ENCODE results near the gene VIT.
"Not testable (repeated sequence)": the region's sequence is repeated elsewhere in the genome, so short reads cannot be mapped to it uniquely, and the experiment has no call there.

The VIT gene

DNA sequence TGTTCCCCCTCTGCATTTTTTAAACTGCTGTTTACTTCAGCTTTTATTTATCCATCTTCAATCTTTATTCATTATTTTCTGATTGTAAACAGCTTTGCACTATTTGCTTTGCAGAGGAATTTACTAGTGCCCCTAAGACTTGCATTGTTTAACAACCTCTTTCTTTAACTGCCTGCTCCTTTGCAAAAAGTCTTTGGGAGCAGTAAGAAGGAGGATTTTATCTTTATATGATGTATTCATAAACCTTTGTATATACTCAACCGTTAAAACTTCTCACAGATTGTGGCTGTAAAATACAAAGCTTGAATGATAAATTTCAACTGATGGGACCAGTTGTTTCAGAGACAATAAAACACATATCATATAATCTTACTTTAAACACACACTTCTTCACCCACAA lies 20.1 kb upstream of the VIT start:
- in situ Hi-C loops (cut with MboI; ENCODE audit: low sequenced_read_pairs), result no loop called here

DNA sequence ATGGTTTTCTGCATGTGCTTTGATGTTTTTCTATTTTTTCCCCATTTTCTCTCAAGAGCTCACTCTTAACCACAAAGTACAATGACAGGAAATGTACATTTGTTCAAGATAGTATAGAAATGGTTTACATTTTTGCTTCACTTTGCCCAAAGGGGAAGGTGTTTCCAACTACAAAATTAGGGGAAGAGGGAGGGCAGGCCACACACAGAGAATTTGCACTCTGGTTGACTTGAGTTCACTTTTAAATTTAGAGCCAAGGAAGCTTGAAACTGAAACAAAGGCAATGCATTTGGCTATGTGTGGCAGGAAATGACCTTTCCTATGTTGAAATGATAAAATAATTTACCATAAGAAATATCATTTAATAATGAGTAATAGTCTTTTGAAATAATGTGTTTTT lies 19.1 kb upstream of the VIT start:
- in situ Hi-C loops (cut with MboI; ENCODE audit: low sequenced_read_pairs), result no loop called here

DNA sequence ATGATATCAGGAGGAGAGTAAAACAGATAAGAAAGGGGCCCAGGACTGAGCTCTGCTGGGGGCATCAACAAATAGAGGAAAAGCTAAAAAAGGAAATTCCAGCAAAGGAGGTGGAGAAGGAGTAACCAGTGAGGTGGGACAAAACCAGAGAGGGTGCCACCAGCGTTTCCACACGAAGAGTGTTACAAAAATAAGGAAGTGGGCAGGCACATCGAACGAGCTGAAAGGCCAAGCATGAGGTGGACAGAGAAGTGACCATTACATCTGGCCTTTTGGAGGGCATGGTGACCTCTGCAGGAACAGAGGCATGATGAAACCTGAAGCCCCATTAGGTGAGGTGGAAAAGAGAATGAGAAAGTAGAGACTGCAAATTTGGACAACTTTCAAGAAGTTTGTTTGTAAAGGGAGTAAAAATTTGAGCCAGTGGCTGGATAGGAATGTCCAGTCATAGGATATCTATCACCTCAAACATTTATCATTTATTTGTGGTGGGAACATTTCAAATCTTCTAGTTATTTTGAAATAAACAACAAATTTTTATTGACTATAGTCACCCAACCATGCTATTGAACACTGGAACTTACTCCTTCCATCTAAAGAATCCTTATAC lies 18.4 kb upstream of the VIT start:
- in situ Hi-C loops (cut with MboI; ENCODE audit: low sequenced_read_pairs), result no loop called here

DNA sequence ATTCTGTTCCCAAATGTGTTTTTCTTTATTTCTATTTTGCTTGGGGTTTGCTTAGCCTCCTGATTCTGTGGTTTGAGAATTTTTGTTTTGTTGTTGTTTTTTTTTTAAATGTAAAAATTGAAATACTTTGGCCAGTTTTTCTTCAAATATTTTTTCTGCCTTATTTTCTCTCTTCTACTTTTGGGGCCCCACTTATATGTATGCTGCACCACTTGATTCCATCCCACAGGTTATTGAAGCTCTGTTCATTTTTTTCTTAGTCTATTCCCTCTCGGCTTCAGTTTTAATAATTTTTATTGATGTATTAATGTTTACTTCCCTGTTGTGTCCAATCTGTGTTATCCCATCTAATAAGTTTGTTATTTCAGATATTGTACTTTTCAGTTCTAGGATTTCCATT lies 17.7 kb upstream of the VIT start:
- in situ Hi-C loops (cut with MboI; ENCODE audit: low sequenced_read_pairs), result no loop called here

DNA sequence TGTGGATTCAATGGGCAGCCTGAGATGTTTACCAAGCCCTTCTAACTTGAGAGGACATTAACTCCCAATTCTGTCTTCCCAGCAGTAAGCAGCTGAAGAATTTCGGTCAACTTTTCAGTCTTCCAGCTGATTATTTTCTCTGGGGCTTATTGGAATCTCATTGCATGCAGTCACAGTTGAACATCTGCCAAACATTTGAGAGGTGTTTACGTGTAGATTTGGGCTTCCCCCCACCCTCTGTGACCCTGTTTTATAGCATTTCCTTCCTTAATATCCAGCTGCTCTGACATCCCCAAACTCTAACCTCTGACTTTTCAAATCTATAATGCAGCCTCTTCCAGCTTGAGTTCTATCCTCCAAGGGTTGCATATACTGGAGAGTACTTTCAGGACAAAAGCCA lies 16.5 kb upstream of the VIT start:
- in situ Hi-C loops (cut with MboI; ENCODE audit: low sequenced_read_pairs), result no loop called here

DNA sequence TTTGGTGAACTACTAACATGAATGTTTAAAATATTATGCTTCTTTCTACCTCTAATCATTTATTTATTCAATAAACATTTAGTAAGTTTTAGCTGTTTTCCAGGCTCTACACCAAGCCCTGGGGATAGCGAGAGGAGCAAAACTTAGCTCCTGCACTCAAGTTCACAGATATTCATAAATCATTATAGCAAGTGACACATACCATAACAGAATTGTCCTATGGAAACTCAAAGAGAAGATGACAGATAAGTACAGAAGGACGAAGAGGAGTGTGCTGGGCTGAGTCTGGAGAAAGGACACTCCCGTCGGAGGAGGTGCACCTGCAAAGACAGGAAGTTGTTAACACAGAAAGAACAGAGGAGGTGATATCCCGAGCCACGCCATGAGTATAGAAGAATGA lies 13.9 kb upstream of the VIT start:
- in situ Hi-C loops (cut with MboI; ENCODE audit: low sequenced_read_pairs), result no loop called here

DNA sequence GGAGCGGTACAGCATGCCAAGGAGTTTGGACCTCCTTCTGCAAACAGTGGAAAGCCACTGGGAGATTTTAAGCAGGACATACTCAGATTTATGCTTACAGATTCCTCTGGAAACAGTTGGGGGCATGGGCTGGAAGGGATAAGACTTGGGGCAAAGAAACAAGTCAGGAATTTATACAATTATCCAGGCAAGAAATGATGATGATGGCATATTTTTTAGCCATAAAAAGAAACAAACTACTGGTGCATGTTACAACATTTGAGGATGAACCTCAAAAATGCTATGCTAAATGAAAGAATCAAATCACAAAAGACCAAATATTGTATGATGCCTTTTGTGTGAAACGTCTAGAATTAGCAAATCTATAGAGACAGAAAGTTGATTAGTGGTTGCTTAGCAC lies 13.5 kb upstream of the VIT start:
- in situ Hi-C loops (cut with MboI; ENCODE audit: low sequenced_read_pairs), result no loop called here

DNA sequence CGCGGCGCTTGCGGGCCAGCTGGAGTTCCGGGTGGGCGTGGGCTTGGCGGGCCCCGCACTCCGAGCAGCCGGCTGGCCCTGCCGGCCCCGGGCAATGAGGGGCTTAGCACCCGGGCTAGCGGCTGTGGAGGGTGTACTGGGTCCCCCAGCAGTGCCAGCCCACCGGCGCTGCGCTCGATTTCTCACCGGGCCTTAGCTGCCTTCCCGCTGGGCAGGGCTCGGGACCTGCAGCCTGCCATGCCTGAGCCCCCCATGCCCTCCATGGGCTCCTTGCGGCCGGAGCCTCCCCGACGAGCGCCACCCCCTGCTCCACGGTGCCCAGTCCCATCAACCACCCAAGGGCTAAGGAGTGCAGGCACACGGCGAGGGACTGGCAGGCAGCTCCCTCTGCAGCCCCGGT lies 8.2 kb upstream of the VIT start:
- in situ Hi-C loops (cut with MboI; ENCODE audit: low sequenced_read_pairs), result not testable (repeated sequence)

DNA sequence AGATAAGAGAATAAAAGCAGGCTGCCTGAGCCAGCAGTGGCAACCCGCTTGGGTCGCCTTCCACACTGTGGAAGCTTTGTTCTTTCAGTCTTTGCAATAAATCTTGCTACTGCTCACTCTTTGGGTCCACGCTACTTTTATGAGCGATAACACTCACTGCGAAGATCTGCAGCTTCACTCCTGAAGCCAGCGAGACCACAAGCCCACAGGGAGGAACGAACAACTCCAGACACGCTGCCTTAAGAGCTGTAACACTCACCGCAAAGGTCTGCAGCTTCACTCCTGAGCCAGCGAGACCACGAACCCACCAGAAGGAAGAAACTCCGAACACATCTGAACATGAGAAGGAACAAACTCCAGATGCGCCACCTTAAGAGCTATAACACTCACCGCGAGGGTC lies 7.5 kb upstream of the VIT start:
- in situ Hi-C loops (cut with MboI; ENCODE audit: low sequenced_read_pairs), result not testable (repeated sequence)

DNA sequence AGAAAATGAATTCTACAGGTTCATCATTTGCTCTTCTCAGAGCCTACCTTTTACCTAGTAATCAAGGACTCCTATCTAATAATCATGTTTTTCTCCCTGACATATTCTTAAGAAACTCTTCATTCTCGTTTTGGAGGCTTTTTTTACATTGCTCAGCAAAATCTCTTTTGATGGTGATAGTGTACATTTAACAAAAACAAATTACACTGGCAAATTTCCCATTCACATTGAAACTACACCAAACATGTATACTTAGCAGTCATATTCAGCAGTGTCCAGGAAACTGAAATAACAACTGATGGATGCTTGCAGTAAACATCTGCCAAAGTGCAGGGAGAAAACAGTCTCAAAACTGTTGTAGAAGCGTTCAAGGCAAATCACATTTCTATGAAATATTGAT lies 4.4 kb upstream of the VIT start:
- in situ Hi-C loops (cut with MboI; ENCODE audit: low sequenced_read_pairs), result no loop called here

DNA sequence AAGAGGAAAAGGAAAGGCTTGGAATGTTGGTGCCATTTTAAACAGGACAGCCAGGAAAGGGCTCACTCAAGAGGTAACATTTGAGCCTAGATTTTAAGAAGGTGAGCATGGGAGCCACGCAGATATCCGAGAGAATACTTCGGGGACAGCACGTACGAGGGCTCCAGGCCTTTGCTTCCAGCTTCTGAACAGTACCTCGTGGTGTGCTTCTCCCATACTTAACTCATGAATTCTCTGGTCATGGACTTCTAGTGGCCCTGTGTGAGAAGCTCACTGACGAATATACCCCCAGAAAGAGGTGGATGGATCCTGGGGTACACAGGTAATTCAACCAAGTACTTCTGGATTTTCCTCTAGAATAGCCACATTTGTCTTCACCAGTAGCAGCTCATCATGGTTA lies 2.7 kb upstream of the VIT start:
- in situ Hi-C loops (cut with MboI; ENCODE audit: low sequenced_read_pairs), result no loop called here

DNA sequence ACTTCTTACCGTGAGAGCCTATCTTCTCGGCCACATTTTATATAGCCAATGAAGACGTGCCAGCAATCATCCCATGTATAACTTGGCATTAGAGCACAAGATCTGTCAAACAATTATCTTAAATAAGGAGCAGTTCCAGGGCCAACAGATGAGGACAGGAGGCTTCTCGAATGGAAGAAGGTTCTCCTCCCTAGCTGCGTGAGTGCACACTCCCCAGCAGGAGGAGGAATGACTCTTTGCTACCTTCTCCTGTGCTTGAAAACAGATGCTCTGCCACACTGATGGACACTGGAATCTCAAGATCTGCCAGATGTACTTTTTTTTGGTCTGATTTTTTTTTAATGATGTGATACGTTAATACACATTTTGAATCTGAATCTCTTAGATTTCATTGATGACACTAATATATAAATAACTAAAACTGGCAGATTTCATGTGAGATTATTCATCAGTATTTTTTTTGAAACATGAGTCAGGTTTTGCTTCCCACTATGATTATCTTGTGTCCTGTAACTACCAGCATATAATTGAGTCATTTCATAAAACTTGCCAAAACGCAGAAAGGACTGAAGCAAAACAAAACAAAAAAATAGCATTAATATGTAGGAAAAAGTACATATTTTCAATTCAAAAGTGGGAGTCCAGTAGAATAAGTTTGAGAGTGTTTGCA lies 626 bp upstream of the VIT start:
- in situ Hi-C loops (cut with MboI; ENCODE audit: low sequenced_read_pairs), result no loop called here

DNA sequence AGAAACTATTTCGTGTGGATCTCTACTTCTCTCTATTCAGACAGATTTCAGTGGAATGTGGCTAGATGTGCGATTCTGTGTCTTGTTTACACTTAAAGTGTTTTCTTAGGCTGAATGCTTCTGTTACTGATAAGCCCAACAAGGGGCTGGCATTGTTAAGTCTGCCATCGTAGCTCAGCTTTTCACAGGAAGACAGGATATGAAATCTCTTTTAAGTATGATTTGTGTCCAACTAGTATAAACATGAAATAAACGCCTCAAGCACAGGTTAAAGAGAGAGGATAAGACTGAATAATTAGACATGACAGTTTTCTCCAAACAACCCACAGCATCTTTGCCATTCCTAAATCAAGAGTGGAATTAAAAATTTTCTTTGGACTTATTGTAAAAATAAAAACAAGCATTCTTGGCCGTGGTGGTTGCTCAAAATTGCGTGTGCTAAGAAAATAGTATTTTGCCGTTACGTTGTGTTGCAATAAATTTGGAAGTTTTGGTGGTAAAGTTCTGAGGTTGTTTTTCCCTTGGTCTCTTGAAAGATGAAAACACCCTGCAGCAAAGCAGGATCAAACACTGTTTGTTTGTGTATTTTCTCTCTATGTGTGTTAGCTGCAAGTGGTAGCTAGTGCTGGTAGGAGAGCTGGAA lies 1.0 kb downstream of the VIT start:
- in situ Hi-C loops (cut with MboI; ENCODE audit: low sequenced_read_pairs), result no loop called here

DNA sequence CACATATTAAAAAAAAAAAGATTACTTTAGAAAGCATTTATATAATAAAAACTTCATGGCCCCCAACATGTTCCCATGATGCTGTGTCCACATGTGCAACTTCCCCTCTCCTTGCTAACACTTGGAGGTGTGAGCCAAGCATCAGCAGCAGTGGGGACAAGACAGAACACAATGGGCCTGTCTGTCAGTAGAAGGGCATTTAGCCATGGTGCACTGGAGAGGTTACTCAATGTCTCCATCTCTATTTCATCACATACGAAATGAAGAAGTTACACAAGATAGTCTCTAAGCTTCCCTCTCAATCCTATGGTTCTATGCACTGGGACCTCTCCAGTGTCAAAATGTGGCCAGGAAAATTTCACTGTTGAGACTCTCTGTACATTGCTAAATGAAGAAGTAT lies 2.5 kb downstream of the VIT start:
- in situ Hi-C loops (cut with MboI; ENCODE audit: low sequenced_read_pairs), result no loop called here

DNA sequence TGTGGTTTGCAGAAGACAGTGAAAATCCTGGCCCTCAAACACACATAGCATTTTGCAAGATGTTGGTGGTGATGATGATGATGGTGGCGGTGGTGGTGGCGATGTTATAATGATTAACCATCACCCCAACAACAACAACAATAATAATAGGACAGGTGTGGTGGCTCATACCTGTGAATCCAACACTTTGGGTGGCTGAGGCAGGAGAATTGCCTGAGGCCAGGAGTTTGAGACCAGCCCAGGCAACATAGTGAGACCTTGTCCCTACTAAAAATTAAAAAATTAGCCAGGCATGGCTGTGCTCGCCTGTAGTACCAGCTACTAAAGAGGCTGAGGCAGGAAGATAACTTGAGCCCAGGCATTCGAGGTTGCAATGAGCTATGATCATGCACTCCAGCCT lies 3.8 kb downstream of the VIT start:
- in situ Hi-C loops (cut with MboI; ENCODE audit: low sequenced_read_pairs), result no loop called here

DNA sequence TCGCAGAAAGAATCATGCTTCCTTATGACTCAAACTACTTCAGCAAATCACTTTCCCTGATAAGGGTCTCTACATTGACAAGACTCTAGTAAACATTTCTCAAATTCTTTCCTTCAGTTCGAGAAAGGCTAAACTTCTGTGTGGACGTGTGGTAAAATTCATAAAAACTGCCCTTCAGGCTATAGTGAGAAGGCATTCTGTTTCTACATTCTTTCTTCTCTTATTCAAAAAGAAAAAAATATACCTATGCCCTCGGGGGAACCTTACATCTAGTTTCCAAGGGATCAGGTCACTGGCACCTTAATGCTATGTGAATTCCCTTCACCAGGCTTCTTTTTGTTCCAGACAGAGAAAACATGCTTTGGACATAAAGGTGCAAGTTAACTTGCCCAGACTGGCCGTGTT lies 4.9 kb downstream of the VIT start:
- in situ Hi-C loops (cut with MboI; ENCODE audit: low sequenced_read_pairs), result no loop called here

DNA sequence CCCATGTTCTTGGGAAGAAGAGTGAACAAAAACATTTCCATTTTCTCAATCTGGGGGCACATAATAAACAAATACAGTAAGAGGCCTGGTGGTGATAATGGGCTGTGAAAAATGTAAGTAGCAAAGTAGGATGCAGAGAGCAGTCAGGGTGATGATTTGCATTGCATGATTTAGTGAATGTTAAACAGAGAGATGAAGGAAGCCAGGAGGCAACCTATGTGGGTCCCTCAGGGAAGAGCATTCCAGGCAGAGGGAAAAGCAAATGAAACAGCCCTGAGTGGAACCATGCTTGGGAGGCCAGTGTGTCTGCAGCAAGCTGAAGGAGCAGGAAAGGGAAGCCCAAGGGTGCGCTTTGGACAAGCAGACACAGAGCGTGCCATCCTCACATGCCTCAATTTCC lies 5.4 kb downstream of the VIT start:
- in situ Hi-C loops (cut with MboI; ENCODE audit: low sequenced_read_pairs), result no loop called here

DNA sequence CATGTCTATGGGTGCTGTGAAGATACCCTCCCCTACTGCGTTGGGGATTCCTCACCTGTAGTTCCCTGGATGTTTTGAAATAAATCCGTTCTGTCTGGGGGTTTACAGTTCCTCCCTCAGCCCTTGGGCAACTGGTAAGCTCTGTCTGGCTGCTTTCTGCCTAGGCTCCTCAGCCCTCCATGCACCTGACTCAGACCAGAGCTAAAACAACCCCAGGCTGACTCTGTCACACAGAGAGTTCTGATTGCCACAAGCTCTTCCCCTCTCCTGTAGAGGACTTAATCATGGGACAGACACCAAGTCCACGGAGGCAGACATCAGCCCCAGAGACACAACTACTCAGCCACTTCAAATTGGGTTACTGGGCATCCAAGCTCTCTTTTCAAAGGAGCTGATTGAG lies 6.3 kb downstream of the VIT start:
- in situ Hi-C loops (cut with MboI; ENCODE audit: low sequenced_read_pairs), result no loop called here

DNA sequence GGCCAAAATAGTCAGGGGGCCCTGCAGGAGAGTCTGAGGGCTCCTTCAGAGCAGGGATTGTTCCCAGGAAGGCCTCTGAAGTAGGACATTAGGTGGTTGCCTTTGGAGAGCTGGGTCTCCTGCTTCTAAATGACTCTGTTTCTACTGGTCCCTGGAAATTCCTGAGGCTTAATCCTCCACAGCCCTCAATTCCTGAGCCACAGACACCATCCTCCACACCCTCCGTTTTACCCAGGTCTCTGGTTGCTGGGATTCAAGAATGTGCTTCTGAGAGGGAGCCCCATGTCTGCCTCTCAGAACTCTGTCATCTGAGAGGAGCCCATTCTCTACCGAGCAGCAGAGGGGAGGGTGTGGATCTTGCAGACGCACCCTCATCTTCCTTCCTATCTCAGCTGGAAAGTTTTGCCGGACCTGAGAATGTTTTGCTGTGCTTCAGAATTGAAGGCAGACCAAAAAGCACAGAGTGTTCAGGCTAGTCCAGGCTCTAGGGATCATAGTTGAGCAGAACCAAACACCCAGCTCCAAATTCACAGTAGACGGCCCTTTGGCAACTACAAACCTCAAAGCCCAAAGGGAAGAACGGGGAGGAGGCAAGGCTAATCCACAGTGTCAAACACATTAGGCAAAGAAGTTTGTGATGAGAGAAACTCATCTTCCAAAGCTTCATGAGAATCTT lies 8.1 kb downstream of the VIT start:
- in situ Hi-C loops (cut with MboI; ENCODE audit: low sequenced_read_pairs), result no loop called here

DNA sequence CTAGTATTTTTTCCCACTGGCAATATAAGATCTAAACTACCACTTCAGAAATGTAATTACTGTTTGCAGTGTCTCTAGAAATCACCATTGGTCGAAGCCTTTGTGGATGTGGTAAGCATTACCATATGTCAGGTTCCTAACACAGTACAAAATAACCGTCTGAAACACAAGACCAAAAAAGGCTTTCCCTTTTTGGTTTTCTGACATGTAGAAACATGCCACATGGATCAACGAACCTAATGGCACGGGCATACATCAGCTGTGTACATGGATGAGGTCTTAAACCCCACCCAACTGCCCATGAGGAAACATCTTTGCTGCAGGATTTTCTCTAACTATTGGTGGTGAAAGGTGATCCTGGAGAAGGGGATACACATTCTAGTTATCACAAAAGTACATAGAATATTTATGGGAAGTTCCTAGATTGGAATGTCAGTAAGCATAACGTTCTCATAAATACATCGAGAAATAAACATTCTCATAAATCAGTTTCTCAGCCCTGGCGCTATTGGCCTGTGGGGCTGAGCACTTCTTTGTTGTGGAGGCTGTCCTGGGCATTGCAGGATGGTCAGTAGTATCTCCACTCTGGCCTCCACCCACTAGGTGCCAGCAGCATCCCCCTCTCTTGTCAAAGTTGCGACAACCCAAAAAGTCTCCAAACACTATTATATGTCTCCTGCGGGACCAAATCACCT lies 9.0 kb downstream of the VIT start:
- in situ Hi-C loops (cut with MboI; ENCODE audit: low sequenced_read_pairs), result no loop called here

DNA sequence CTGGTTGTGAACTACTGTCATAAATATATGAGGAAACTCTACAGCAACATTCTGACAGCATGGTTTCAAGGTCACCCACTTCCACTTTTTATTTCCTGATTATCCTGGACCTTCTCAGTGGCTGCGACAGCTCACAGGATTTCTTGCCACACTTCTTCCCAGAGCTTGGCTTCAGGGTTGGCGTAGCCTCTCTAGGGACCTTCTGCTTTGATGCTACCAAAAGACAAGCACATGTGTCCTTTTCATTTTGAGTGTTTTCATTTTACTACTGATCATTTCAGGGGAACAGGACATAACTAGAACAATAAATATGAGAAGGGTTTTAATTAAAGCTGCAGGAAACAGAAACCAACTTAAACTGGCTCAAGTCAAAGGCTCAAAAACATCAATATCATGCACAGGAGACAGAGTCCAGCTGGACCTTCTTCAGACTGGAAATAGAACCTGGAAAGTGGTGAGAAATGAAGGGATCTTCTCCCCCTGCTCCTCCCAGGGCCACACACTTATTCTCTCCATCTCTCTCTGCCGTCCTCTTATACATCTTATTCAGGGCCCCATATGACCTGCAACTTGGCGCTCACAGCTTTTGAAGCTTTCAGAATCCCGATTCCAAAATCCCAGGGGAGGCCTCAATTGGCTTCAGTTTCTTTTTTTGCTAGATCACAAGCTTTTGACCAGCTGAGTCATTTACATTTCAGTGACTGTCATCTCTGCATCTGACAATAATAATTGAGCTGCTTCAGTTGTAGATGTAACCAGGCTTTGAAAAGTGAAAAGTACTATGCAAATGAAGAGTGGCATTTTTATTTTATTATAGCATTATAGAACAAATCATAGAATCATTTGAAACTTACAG lies 9.7 kb downstream of the VIT start:
- in situ Hi-C loops (cut with MboI; ENCODE audit: low sequenced_read_pairs), result no loop called here
